SU-DHL-6 (cell line): ENCODE measurements around the gene HSD17B7.

Source experiments
- H2AFZ ChIP-seq: fragments of 200-600 bp; sonication (generic); 2 replicates; pipeline ENCODE4 v1.6.1; 2014; ENCODE audit warnings: low read depth, mild to moderate bottlenecking, moderate library complexity, mixed read lengths, antibody characterized with exemption, low read length; ENCODE audit not compliant: severe bottlenecking
- H3F3A ChIP-seq: fragments of 200-600 bp; shearing (Covaris generic); 2 replicates; pipeline ENCODE4 v1.6.0; 2016; ENCODE audit warnings: antibody characterized with exemption, mild to moderate bottlenecking; ENCODE audit not compliant: insufficient read depth
- H3K27ac ChIP-seq: fragments of 200-600 bp; sonication (generic); 2 replicates; pipeline ENCODE4 v1.5.1; 2016; ENCODE audit warnings: low read depth, mild to moderate bottlenecking, low read length, moderate library complexity, mixed read lengths
- H3K27me3 ChIP-seq: fragments of 200-600 bp; sonication (generic), shearing (Covaris generic); 2 replicates; pipeline ENCODE4 v1.6.0; 2014; ENCODE audit warnings: mild to moderate bottlenecking, low read length
- H3K36me3 ChIP-seq: fragments of 200-600 bp; sonication (generic); 2 replicates; pipeline ENCODE4 v1.6.1; 2014; ENCODE audit warnings: mild to moderate bottlenecking, low read length, mixed read lengths
- H3K4me2 ChIP-seq: fragments of 300-600, 200-600 bp; shearing (Covaris generic), sonication (generic); 2 replicates; pipeline ENCODE4 v1.6.0; 2014; ENCODE audit warnings: low read length, low read depth, mild to moderate bottlenecking; ENCODE audit not compliant: poor library complexity, severe bottlenecking
- H3K4me3 ChIP-seq: fragments of 200-600 bp; sonication (generic); 2 replicates; pipeline ENCODE4 v1.5.1; 2014; ENCODE audit warnings: antibody characterized with exemption, low read length, mild to moderate bottlenecking, mixed read lengths; ENCODE audit not compliant: insufficient read depth, poor library complexity, severe bottlenecking
- H3K79me2 ChIP-seq: fragments of 200-600 bp; sonication (generic); 2 replicates; pipeline ENCODE4 v1.6.1; 2014; ENCODE audit warnings: mild to moderate bottlenecking, low read length, moderate library complexity; ENCODE audit not compliant: insufficient read depth
- H3K9ac ChIP-seq: fragments of 200-600 bp; sonication (generic); 2 replicates; pipeline ENCODE4 v1.7.0; 2014; ENCODE audit warnings: mild to moderate bottlenecking, low read length
- H3K9me2 ChIP-seq: fragments of 200-600 bp; sonication (generic); replicated peaks from 2 replicates; pipeline ENCODE4 v1.6.1; 2014; ENCODE audit warnings: low read length; ENCODE audit not compliant: insufficient read depth
- H3K9me3 ChIP-seq: fragments of 200-600 bp; sonication (generic); 2 replicates; pipeline ENCODE4 v1.6.1; 2014; ENCODE audit warnings: low read length, mixed read lengths; ENCODE audit not compliant: insufficient read depth
- H4K20me1 ChIP-seq: fragments of 200-600 bp; sonication (generic); 2 replicates; pipeline ENCODE4 v1.6.1; 2014; ENCODE audit warnings: low read depth, mild to moderate bottlenecking, antibody characterized with exemption, low read length, moderate library complexity, mixed read lengths
- CTCF ChIP-seq: fragments of 200-600 bp; sonication (generic); IDR thresholded peaks from one replicate; pipeline ENCODE4 v1.5.1; 2017; ENCODE audit warnings: antibody characterized with exemption, mild to moderate bottlenecking, low read length, moderate library complexity; ENCODE audit not compliant: insufficient read depth, poor library complexity, severe bottlenecking
- EZH2phosphoT487 ChIP-seq: fragments of 200-600 bp; sonication (generic), shearing (Covaris generic); conservative IDR thresholded peaks from 2 replicates; pipeline ENCODE4 v1.6.1; 2018; ENCODE audit warnings: mild to moderate bottlenecking, antibody characterized with exemption, low read length, moderate library complexity, mixed read lengths

Gene HSD17B7

GRCh38 chr1:162753001-162753658 lies 37.4 kb upstream of the HSD17B7 start:
- Histone ChIP-seq H3K27me3 (no peaks in the 10 kb centered on the region), H3K9ac (no peak overlapping the region), H3K4me2 (no peak overlapping the region), H3K27ac (no peak overlapping the region), H3K4me3 (no peak overlapping the region), H3K9me3 (no peaks in the 10 kb centered on the region), H3K9me2 (no peaks in the 10 kb centered on the region), H2AFZ (no peak overlapping the region), H4K20me1 (no peaks in the 10 kb centered on the region), H3F3A (no peaks in the 10 kb centered on the region), H3K79me2 (no peaks in the 10 kb centered on the region), H3K36me3 (no peaks in the 10 kb centered on the region)
- TF ChIP-seq CTCF = no peak
- no peak for TF ChIP-seq EZH2phosphoT487

- no peaks in the 10 kb centered on the region for H3K79me2 ChIP-seq
- no peaks in the 10 kb centered on the region for H3K9me2 ChIP-seq
- no peak overlapping the region for H3K27ac ChIP-seq
- H2AFZ ChIP-seq = no peak overlapping the region
- H3K4me3 ChIP-seq = no peak overlapping the region
- no peaks in the 10 kb centered on the region for H3K36me3 ChIP-seq
- TF ChIP-seq EZH2phosphoT487 = no peak
- TF ChIP-seq CTCF = no peak
- no peaks in the 10 kb centered on the region for H4K20me1 ChIP-seq
- no peaks in the 10 kb centered on the region for H3K27me3 ChIP-seq
- H3F3A ChIP-seq = no peaks in the 10 kb centered on the region
- no peak overlapping the region for H3K4me2 ChIP-seq
- H3K9me3 ChIP-seq = no peaks in the 10 kb centered on the region
- H3K9ac ChIP-seq = no peak overlapping the region
Measured at GRCh38 chr1:162753998-162754585, 36.4 kb upstream of the HSD17B7 start.

GRCh38 chr1:162755306-162755705 lies 35.2 kb upstream of the HSD17B7 start:
- H3K4me3 ChIP-seq = no peak overlapping the region
- no peaks in the 10 kb centered on the region for H3F3A ChIP-seq
- H3K27ac ChIP-seq = no peak overlapping the region
- H3K9ac ChIP-seq = no peak overlapping the region
- H3K36me3 ChIP-seq = no peaks in the 10 kb centered on the region
- H3K9me3 ChIP-seq = no peaks in the 10 kb centered on the region
- H3K27me3 ChIP-seq = no peaks in the 10 kb centered on the region
- no peaks in the 10 kb centered on the region for H3K79me2 ChIP-seq
- H3K9me2 ChIP-seq = no peaks in the 10 kb centered on the region
- H2AFZ ChIP-seq = no peak overlapping the region
- no peak overlapping the region for H3K4me2 ChIP-seq
- no peak for TF ChIP-seq EZH2phosphoT487
- no peak for TF ChIP-seq CTCF
- no peaks in the 10 kb centered on the region for H4K20me1 ChIP-seq
